GM12878 (cell line): ENCODE data around the gene SLC22A4. TPM values are rescaled to one million over a fixed set of nuclear protein-coding genes. Genes with fewer than 3 reads are reported as not detected.

Experiments used
- ATAC-seq: fragments of 200-7000 bp; cut with Tn5 transposase; 3 replicates; pipeline ENCODE4 v1.9.1; 2020; ENCODE audit warnings: mild to moderate bottlenecking, moderate library complexity
- BruUV-seq: library from RNA; stranded (reverse); fragments of 400-500 nt; replicated peaks from 2 replicates; lab custom pipeline; 2021; lab: Mats Ljungman, UMichigan
- CTCF ChIA-PET: fragments of 300-600 bp; sonication (Branson Sonifier 250); formaldehyde crosslinking; extraction: SDS; loops from one replicate; lab custom pipeline; 2021; ENCODE audit warnings: inconsistent platforms; lab: Yijun Ruan, JAX
- POLR2A ChIA-PET: fragments of 350-600 bp; formaldehyde crosslinking; extraction: SDS; loops from one replicate; lab custom pipeline; 2021; ENCODE audit warnings: inconsistent platforms; lab: Charles Lee
- RAD21 ChIA-PET: fragments of 300-600 bp; sonication (Branson Sonifier 250); formaldehyde crosslinking; loops from one replicate; lab custom pipeline; 2023; ENCODE audit warnings: antibody characterized with exemption; ENCODE audit not compliant: unreplicated experiment; lab: Charles Lee
- SMC1A ChIA-PET: fragments of 300-600 bp; sonication (Branson Sonifier 250); formaldehyde crosslinking; loops from one replicate; lab custom pipeline; 2023; ENCODE audit not compliant: unreplicated experiment, uncharacterized antibody; lab: Charles Lee
- DNase-seq: peaks from one replicate; pipeline ENCODE4 v3.0.0-alpha.2; 2011; ENCODE audit warnings: low read depth, low spot score
- FAIRE-seq: peaks from 3 replicates; lab custom pipeline; 2011; peaks lifted over from hg19 to GRCh38; lab: Jason Lieb, UNC
- H2AFZ ChIP-seq: 2 replicates; pipeline ENCODE4 v1.6.0; 2011; ENCODE audit warnings: low read depth, low read length, control low read depth; ENCODE audit not compliant: control insufficient read depth
- H3K27ac ChIP-seq: 2 replicates; pipeline ENCODE4 v1.5.1; 2011; ENCODE audit warnings: control low read depth; ENCODE audit not compliant: control insufficient read depth, insufficient read depth
- H3K27me3 ChIP-seq, 2 experiments: replicated peaks in 1 of 2; 2 replicates each; pipeline versions ENCODE4 v1.6.0 to v1.6.1; 2011; ENCODE audit warnings: low read length in 1 of 2; ENCODE audit not compliant: control insufficient read depth in 2 of 2, insufficient read depth in 2 of 2
- H3K36me3 ChIP-seq, 2 experiments: 2 replicates each; pipeline ENCODE4 v1.5.1; 2011; ENCODE audit warnings: low read length in 1 of 2; ENCODE audit not compliant: control insufficient read depth in 2 of 2, insufficient read depth in 2 of 2
- H3K4me1 ChIP-seq: 2 replicates; pipeline ENCODE4 v1.6.1; 2011; ENCODE audit warnings: mild to moderate bottlenecking, low read length, moderate library complexity, mixed read lengths; ENCODE audit not compliant: control insufficient read depth, insufficient read depth
- H3K4me2 ChIP-seq: 2 replicates; pipeline ENCODE4 v1.6.0; 2011; ENCODE audit warnings: control low read depth; ENCODE audit not compliant: control insufficient read depth, insufficient read depth
- H3K4me3 ChIP-seq: fragments of 200-600 bp; sonication (generic); 2 replicates; pipeline ENCODE4 v1.5.1; 2016
- H3K79me2 ChIP-seq: 2 replicates; pipeline ENCODE4 v1.6.0; 2011; ENCODE audit warnings: low read length; ENCODE audit not compliant: control insufficient read depth, insufficient read depth
- H3K9ac ChIP-seq: 2 replicates; pipeline ENCODE4 v1.8.0; 2011; ENCODE audit warnings: low read length, control low read depth, mixed read lengths; ENCODE audit not compliant: control insufficient read depth, insufficient read depth
- H3K9me3 ChIP-seq: replicated peaks from 3 replicates; pipeline ENCODE4 v1.5.1; 2011; ENCODE audit warnings: mild to moderate bottlenecking, low read length; ENCODE audit not compliant: control insufficient read depth, insufficient read depth
- H4K20me1 ChIP-seq: 2 replicates; pipeline ENCODE4 v1.6.0; 2011; ENCODE audit not compliant: control insufficient read depth, insufficient read depth
- BHLHE40 ChIP-seq, 2 experiments: fragments of 450-650 bp in 1 of 2; IDR thresholded peaks; 2 replicates each; pipeline ENCODE4 v1.6.1; 2011 to 2017; ENCODE audit warnings: low read depth in 2 of 2, borderline replicate concordance in 1 of 2, improper control_type of control experiment in 1 of 2, low read length in 1 of 2, mild to moderate bottlenecking in 1 of 2
- CREB1 ChIP-seq: IDR thresholded peaks from 2 replicates; pipeline ENCODE4 v1.6.1; 2012; ENCODE audit warnings: low read depth, mild to moderate bottlenecking, inconsistent platforms
- DPF2 ChIP-seq: fragments of 450-650 bp; IDR thresholded peaks from 2 replicates; pipeline ENCODE4 v1.6.1; 2017; ENCODE audit warnings: mild to moderate bottlenecking
- ESRRA ChIP-seq: IDR thresholded peaks from 2 replicates; pipeline ENCODE4 v1.6.1; 2012; ENCODE audit warnings: mild to moderate bottlenecking, low read length, improper control_type of control experiment
- GATAD2B ChIP-seq: fragments of 450-650 bp; conservative IDR thresholded peaks from 2 replicates; pipeline ENCODE4 v1.6.1; 2017; ENCODE audit warnings: low read depth, mild to moderate bottlenecking, moderate library complexity
- IKZF1 ChIP-seq: fragments of 450-650 bp; conservative IDR thresholded peaks from 2 replicates; pipeline ENCODE4 v1.6.1; 2017; ENCODE audit warnings: antibody characterized with exemption, mild to moderate bottlenecking
- LARP7 ChIP-seq: fragments of 450-650 bp; IDR thresholded peaks from 2 replicates; pipeline ENCODE4 v1.6.1; 2017; ENCODE audit warnings: mild to moderate bottlenecking
- NKRF ChIP-seq: fragments of 450-650 bp; conservative IDR thresholded peaks from 2 replicates; pipeline ENCODE4 v1.6.1; 2017; ENCODE audit warnings: mild to moderate bottlenecking, moderate library complexity
- NR2F1 ChIP-seq: fragments of 450-650 bp; conservative IDR thresholded peaks from 2 replicates; pipeline ENCODE4 v1.6.1; 2017; ENCODE audit warnings: mild to moderate bottlenecking
- PKNOX1 ChIP-seq: fragments of 450-650 bp; IDR thresholded peaks from 2 replicates; pipeline ENCODE4 v1.6.1; 2016; ENCODE audit warnings: mild to moderate bottlenecking
- POU2F2 ChIP-seq: IDR thresholded peaks from 3 replicates; pipeline ENCODE4 v1.6.1; 2011; ENCODE audit warnings: low read depth, mild to moderate bottlenecking, low read length, borderline replicate concordance
- RAD21 ChIP-seq: IDR thresholded peaks from 2 replicates; pipeline ENCODE4 v1.6.1; 2011; ENCODE audit warnings: mild to moderate bottlenecking, low read depth, low read length, moderate library complexity; ENCODE audit not compliant: insufficient read depth
- SMAD1 ChIP-seq: fragments of 450-650 bp; IDR thresholded peaks from 2 replicates; pipeline ENCODE4 v1.6.1; 2018; ENCODE audit warnings: mild to moderate bottlenecking, low read depth; ENCODE audit not compliant: partially characterized antibody
- TAF1 ChIP-seq: IDR thresholded peaks from 2 replicates; pipeline ENCODE4 v1.6.1; 2011; ENCODE audit warnings: mild to moderate bottlenecking, low read depth, low read length, borderline replicate concordance
- YY1 ChIP-seq: IDR thresholded peaks from 2 replicates; pipeline ENCODE4 v1.6.1; 2011; ENCODE audit warnings: low read depth, mild to moderate bottlenecking, low read length
- ZSCAN29 ChIP-seq: fragments of 450-650 bp; IDR thresholded peaks from 2 replicates; pipeline ENCODE4 v1.6.1; 2017; ENCODE audit warnings: mild to moderate bottlenecking, moderate library complexity
- WGBS: methylation state at CpG from one replicate; pipeline ENCODE4 v1.1.6; 2016; ENCODE audit warnings: low lambda C conversion rate; ENCODE audit not compliant: insufficient replicate concordance, insufficient coverage; ENCODE audit errors: missing lambda C conversion rate; 5-methylcytosine and 5-hydroxymethylcytosine counted together
- in situ Hi-C: fragments of 300-500 bp; cut with MboI; formaldehyde crosslinking; loops from 9 replicates; pipeline ENCODE4 v1.14.3; 2018; ENCODE audit warnings: mixed read lengths
- intact Hi-C: fragments of 100-400 bp; cut with micrococcal nuclease; formaldehyde crosslinking; loops from one replicate; pipeline ENCODE4 v1.14.2; 2022; ENCODE audit not compliant: unreplicated experiment
- polyA plus RNA-seq, 11 experiments: library from polyadenylated mRNA; depleted of rRNA in 4 of 11; unstranded in 6 of 11; stranded (reverse) in 5 of 11; fragments of >200 nt; fragmentation: Nextera tagmentation in 4 of 11; fragmentation: Illumina TruSeq in 1 of 11; extraction: Ambion mirVana in 4 of 11; extraction: Trizol in 1 of 11; gene quantifications; 1 replicate in 1 of 11; 2 replicates in 10 of 11; pipeline versions ENCODE4 v1.2.1 to v1.2.3, GENCODE V29; 2011 to 2016; ENCODE audit warnings: inconsistent platforms in 2 of 11, missing spikeins in 2 of 11, low read depth in 1 of 11
- total RNA-seq, 4 experiments: library from RNA; depleted of rRNA in 3 of 4; stranded (reverse); fragments of >200 nt in 3 of 4; fragmentation: Illumina TruSeq in 1 of 4; extraction: Trizol in 1 of 4; gene quantifications; 2 replicates each; pipeline versions ENCODE4 v1.2.1 to v1.2.3, GENCODE V29; 2013 to 2021
- TF ChIP-seq, protein P1 (sequence below): IDR thresholded peaks from 2 replicates; pipeline ENCODE4 v1.6.1; 2011; ENCODE audit warnings: borderline replicate concordance, low read depth, mild to moderate bottlenecking, moderate library complexity, mixed read lengths, low read length; ENCODE audit not compliant: insufficient read depth; ENCODE audit errors: extremely low read length

The SLC22A4 gene
- total and polyA plus RNA-seq, 10 of the 15 experiments (the other 5 are each of a cell fraction or from before 2014, with no cell fraction given): 0.04 to 0.61 (median 0.10) TPM; not detected in 2

- TF ChIP-seq NKRF: no peak
- TF ChIP-seq TAF1: no peak
- no peak for TF ChIP-seq RAD21
- TF ChIP-seq ESRRA: no peak
- no peak for TF ChIP-seq SMAD1
- TF ChIP-seq, all 136 proteins: peak for 0
These were observed 3.2 kb upstream of the SLC22A4 start (continued) for GRCh38 chr5:132291026-132291425.

DNA sequence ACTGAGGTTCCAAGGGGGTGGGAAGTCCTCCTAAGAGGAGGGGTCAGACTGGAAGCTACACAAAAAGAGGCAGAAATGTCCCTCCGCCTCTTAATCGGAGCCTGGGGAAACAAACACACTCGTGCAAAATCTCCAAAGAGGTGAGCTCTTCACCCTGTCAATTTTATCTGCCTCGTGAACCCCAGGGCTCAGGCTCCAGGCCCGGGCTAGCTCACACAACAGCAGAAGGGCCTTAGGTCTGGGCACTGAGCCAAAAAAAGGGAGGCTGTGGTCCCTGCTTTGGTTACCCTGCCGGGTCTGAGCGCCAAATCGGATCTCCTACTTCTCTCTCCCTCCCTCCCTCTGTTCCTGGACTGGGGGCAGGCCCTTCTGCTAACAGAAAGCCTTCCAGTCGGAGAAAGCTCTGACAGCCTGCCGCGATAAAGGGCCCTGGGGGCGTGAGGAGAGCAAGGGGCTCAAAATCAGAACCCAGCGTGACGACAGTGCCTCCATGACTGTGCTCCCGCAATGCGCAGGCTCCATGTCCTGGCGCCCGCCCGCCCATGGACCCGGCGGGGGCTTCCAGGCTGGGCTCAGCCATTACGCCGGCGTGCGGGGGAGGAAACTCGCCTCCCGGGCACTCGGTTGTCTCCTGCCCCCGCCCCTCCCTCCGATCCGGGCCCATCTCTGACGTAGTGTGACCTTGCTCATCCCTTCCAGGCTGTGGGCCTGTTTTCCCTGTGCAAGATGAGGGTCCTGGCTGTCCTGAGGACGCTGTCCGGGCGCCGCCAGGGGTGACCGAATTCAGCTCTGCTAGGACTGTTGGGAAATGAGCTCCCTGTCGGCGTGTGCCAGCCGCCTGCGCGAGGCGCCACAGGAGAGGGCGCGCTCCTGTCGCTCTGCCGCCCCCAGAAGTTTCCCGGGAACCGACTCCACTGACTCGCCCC, 865 bp upstream of the SLC22A4 start:
- in situ Hi-C loops (no loop called here), intact Hi-C loops (no loop called here)
- ATAC-seq (peak; percentile 67), DNase-seq (no peak), FAIRE-seq (no peak)
- no peak overlapping the region for H3K27ac ChIP-seq
- no TSS peak for BruUV-seq
- H3K9me3 ChIP-seq: no peaks in the 10 kb centered on the region
- WGBS: 8% methylated on average over 50 of the region's 50 CpGs
- H3K9ac ChIP-seq: peak overlapping the region; percentile 58
- no peaks in the 10 kb centered on the region; the same call in 1 of the 2 replicates for H4K20me1 ChIP-seq
- peak overlapping the region; percentile 99 for H3K4me2 ChIP-seq
- ChIA-PET POLR2A (interaction anchor here (0.5 to 2.1 kb wide), 16 partner anchors 8 to 761 kb away, joined by 3 to 18 read pairs (median 4); partner anchors contain the start of genes IRF1 and P4HA2), CTCF (interaction anchor here (0.8 to 5.6 kb wide), 16 partner anchors 10 to 187 kb away, joined by 3 to 66 read pairs (median 5); no protein-coding TSS in a partner anchor), SMC1A (interaction anchor here (0.5 to 4.3 kb wide), 17 partner anchors 10 to 1027 kb away, joined by 3 to 38 read pairs (median 4); partner anchors contain the start of gene SLC22A5), RAD21 (interaction anchor here (0.6 to 4.9 kb wide), 20 partner anchors 11 to 435 kb away, joined by 3 to 38 read pairs (median 4); partner anchors contain the start of gene SLC22A5)
- H2AFZ ChIP-seq: peak overlapping the region; percentile 91
- H3K4me1 ChIP-seq: peaks cover 21% of the 10 kb centered on the region
- no peaks in the 10 kb centered on the region for H3K79me2 ChIP-seq
- peaks cover 5 to 25% of the 10 kb centered on the region in 2 experiments; a peak in 3 of 4 replicates for H3K27me3 ChIP-seq
- H3K36me3 ChIP-seq: no peaks in the 10 kb centered on the region
- H3K4me3 ChIP-seq: peak overlapping the region; percentile 70
- TF ChIP-seq NR2F1: peak; percentile 80
- 0 out of 3 replicates have a peak, but pooled peaks have one; percentile 25 for TF ChIP-seq POU2F2
- TF ChIP-seq, protein P1, sequence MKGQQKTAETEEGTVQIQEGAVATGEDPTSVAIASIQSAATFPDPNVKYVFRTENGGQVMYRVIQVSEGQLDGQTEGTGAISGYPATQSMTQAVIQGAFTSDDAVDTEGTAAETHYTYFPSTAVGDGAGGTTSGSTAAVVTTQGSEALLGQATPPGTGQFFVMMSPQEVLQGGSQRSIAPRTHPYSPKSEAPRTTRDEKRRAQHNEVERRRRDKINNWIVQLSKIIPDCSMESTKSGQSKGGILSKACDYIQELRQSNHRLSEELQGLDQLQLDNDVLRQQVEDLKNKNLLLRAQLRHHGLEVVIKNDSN: no peak
- TF ChIP-seq PKNOX1: 0 out of 2 replicates have a peak, but pooled peaks have one; percentile 11
- no peak for TF ChIP-seq ZSCAN29
- TF ChIP-seq CREB1: peak; percentile 53
- TF ChIP-seq LARP7: peak; percentile 62; the same call in 1 of the 2 replicates
- TF ChIP-seq IKZF1: peak; percentile 88
- TF ChIP-seq GATAD2B: peak; percentile 84; the same call in 1 of the 2 replicates
- 0 out of 2 replicates have a peak, but pooled peaks have one; percentile 41 for TF ChIP-seq TAF1
- peak; percentile 71 for TF ChIP-seq DPF2
- TF ChIP-seq BHLHE40 (IDR thresholded peaks at IDR 0.05; ENCODE audit: borderline replicate concordance in 1 of 2, low read depth in 2 of 2, low read length in 1 of 2): peak in 1 of 2 experiments; percentile 62; a peak in 2 of 4 replicates
- TF ChIP-seq YY1: peak; percentile 88; the same call in 1 of the 2 replicates
